Keratinocyte (primary cell): ENCODE data around the gene PAAF1. TPM values are rescaled to one million over a fixed set of nuclear protein-coding genes. Genes with fewer than 3 reads are reported as not detected.

Experiments
- DNase-seq: peaks from one replicate; pipeline ENCODE4 v3.0.0-alpha.2; 2011; ENCODE audit warnings: low read depth, missing footprints, low spot score
- FAIRE-seq: peaks from 2 replicates; lab custom pipeline; 2011; peaks lifted over from hg19 to GRCh38; lab: Jason Lieb, UNC
- H2AFZ ChIP-seq: 2 replicates; pipeline ENCODE4 v1.6.0; 2012; ENCODE audit warnings: low read length, control low read depth, inconsistent platforms; ENCODE audit not compliant: control insufficient read depth
- H3K27ac ChIP-seq: 2 replicates; pipeline ENCODE4 v1.5.1; 2011; ENCODE audit warnings: low read length; ENCODE audit not compliant: control insufficient read depth, insufficient read depth
- H3K27me3 ChIP-seq: 3 replicates; pipeline ENCODE4 v1.6.0; 2011; ENCODE audit warnings: low read length; ENCODE audit not compliant: control insufficient read depth, insufficient read depth; ENCODE audit errors: extremely low read depth
- H3K36me3 ChIP-seq, 2 experiments: 2 replicates in 1 of 2; 3 replicates in 1 of 2; pipeline ENCODE4 v1.5.1; 2011; ENCODE audit warnings: low read length in 2 of 2, mild to moderate bottlenecking in 1 of 2; ENCODE audit not compliant: control insufficient read depth in 2 of 2, insufficient read depth in 2 of 2; ENCODE audit errors: extremely low read depth in 1 of 2
- H3K4me1 ChIP-seq: 3 replicates; pipeline ENCODE4 v1.5.1; 2011; ENCODE audit warnings: low read length; ENCODE audit not compliant: control insufficient read depth, insufficient read depth; ENCODE audit errors: extremely low read depth
- H3K4me2 ChIP-seq: 3 replicates; pipeline ENCODE4 v1.6.0; 2011; ENCODE audit warnings: low read depth, low read length; ENCODE audit not compliant: control insufficient read depth, insufficient read depth; ENCODE audit errors: extremely low read depth
- H3K4me3 ChIP-seq, 3 experiments: fragments of 200-600 bp in 1 of 3; sonication (generic) in 1 of 3; 2 replicates in 2 of 3; 3 replicates in 1 of 3; pipeline ENCODE4 v1.5.1; 2011 to 2016; ENCODE audit warnings: low read length in 3 of 3, mild to moderate bottlenecking in 3 of 3, control low read depth in 2 of 3, inconsistent platforms in 1 of 3, low read depth in 1 of 3, mixed read lengths in 1 of 3, mixed run types in 1 of 3, moderate library complexity in 1 of 3; ENCODE audit not compliant: control insufficient read depth in 2 of 3, insufficient read depth in 2 of 3; ENCODE audit errors: extremely low read depth in 1 of 3
- H3K79me2 ChIP-seq: 2 replicates; pipeline ENCODE4 v1.6.0; 2012; ENCODE audit warnings: low read length; ENCODE audit not compliant: control insufficient read depth, insufficient read depth
- H3K9ac ChIP-seq: 3 replicates; pipeline ENCODE4 v1.6.0; 2011; ENCODE audit warnings: low read length; ENCODE audit not compliant: control insufficient read depth, insufficient read depth; ENCODE audit errors: extremely low read depth
- H3K9me1 ChIP-seq: 3 replicates; pipeline ENCODE4 v1.6.0; 2011; ENCODE audit warnings: low read length; ENCODE audit not compliant: control insufficient read depth, insufficient read depth; ENCODE audit errors: extremely low read depth
- H3K9me3 ChIP-seq: 2 replicates; pipeline ENCODE4 v1.5.1; 2012; ENCODE audit warnings: low read depth, low read length; ENCODE audit not compliant: control insufficient read depth
- H4K20me1 ChIP-seq: 3 replicates; pipeline ENCODE4 v1.6.0; 2011; ENCODE audit warnings: low read length; ENCODE audit not compliant: control insufficient read depth, insufficient read depth; ENCODE audit errors: extremely low read depth
- CTCF ChIP-seq, 3 experiments: IDR thresholded peaks in 1 of 3; conservative IDR thresholded peaks in 1 of 3; optimal IDR thresholded peaks in 1 of 3; 2 replicates in 2 of 3; 3 replicates in 1 of 3; pipeline versions ENCODE3 to v1.5.1; 2011; ENCODE audit warnings: low read length in 3 of 3, mild to moderate bottlenecking in 3 of 3, moderate library complexity in 2 of 3, control low read depth in 1 of 3, inconsistent platforms in 1 of 3; ENCODE audit not compliant: insufficient read depth in 2 of 3; ENCODE audit errors: extremely low read depth in 1 of 3
- EZH2 ChIP-seq: IDR thresholded peaks from one replicate; pipeline ENCODE4 v1.6.1; 2012; ENCODE audit warnings: inconsistent platforms, mild to moderate bottlenecking, low read length, moderate library complexity
- dilution Hi-C: fragments of 300-500 bp; cut with MboI; formaldehyde crosslinking; loops from one replicate; pipeline ENCODE4 v1.7.0; 2020; ENCODE audit warnings: low sequenced_read_pairs; ENCODE audit not compliant: extremely low pct_ligation_motif_present
- polyA plus RNA-seq, 5 experiments: library from polyadenylated mRNA; depleted of rRNA in 3 of 5; stranded (reverse) in 3 of 5; stranded (forward) in 1 of 5; unstranded in 1 of 5; fragments of >200 nt; gene quantifications; 1 replicate in 1 of 5; 2 replicates in 3 of 5; 3 replicates in 1 of 5; pipeline versions ENCODE4 v1.2.1 to v1.2.3, GENCODE V29; 2011 to 2012; ENCODE audit warnings: missing spikeins in 2 of 5, low read depth in 1 of 5, low replicate concordance in 1 of 5

Gene PAAF1
- polyA plus RNA-seq, 1 donor (not counting 4 experiments of a cell fraction or from before 2014, with no cell fraction given): 19.1 TPM

GRCh38 chr11:73962101-73962705, 85.4 kb downstream of the PAAF1 start:
- no peak overlapping the region for H2AFZ ChIP-seq
- no peaks in the 10 kb centered on the region for H3K9me1 ChIP-seq
- TF ChIP-seq CTCF (optimal IDR thresholded peaks at IDR 0.05 in 1 of 3, IDR thresholded peaks at IDR 0.05 in 1 of 3, conservative IDR thresholded peaks at IDR 0.05 in 1 of 3; ENCODE audit: extremely low read depth in 1 of 3, insufficient read depth in 2 of 3, low read length in 3 of 3): no peak
- no peak for TF ChIP-seq EZH2
- dilution Hi-C loops: no loop called here
- no peaks in the 10 kb centered on the region for H3K36me3 ChIP-seq
- peaks cover 3% of the 10 kb centered on the region for H3K27me3 ChIP-seq
- DNase-seq (no peak), FAIRE-seq (no peak)
- no peak overlapping the region for H3K4me2 ChIP-seq
- no peaks in the 10 kb centered on the region for H4K20me1 ChIP-seq
- H3K79me2 ChIP-seq: no peaks in the 10 kb centered on the region
- no peaks in the 10 kb centered on the region for H3K9me3 ChIP-seq
- H3K9ac ChIP-seq: no peak overlapping the region
- H3K4me3 ChIP-seq: no peak overlapping the region
- H3K27ac ChIP-seq: no peak overlapping the region
- H3K4me1 ChIP-seq: no peaks in the 10 kb centered on the region

GRCh38 chr11:73963861-73964260, 87.1 kb downstream of the PAAF1 start:
- Histone ChIP-seq H4K20me1 (no peaks in the 10 kb centered on the region), H3K9ac (no peak overlapping the region), H3K9me3 (no peaks in the 10 kb centered on the region), H3K4me2 (no peak overlapping the region), H3K27ac (no peak overlapping the region), H3K27me3 (no peaks in the 10 kb centered on the region), H3K36me3 (no peaks in the 10 kb centered on the region), H2AFZ (no peak overlapping the region), H3K9me1 (no peaks in the 10 kb centered on the region), H3K79me2 (no peaks in the 10 kb centered on the region), H3K4me3 (no peak overlapping the region), H3K4me1 (no peaks in the 10 kb centered on the region)
- DNase-seq (no peak), FAIRE-seq (no peak)
- dilution Hi-C loops: no loop called here
- TF ChIP-seq EZH2: no peak
- no peak for TF ChIP-seq CTCF (optimal IDR thresholded peaks at IDR 0.05 in 1 of 3, IDR thresholded peaks at IDR 0.05 in 1 of 3, conservative IDR thresholded peaks at IDR 0.05 in 1 of 3; ENCODE audit: extremely low read depth in 1 of 3, insufficient read depth in 2 of 3, low read length in 3 of 3)
